Activated naive CD4-positive, alpha-beta T cell treated with anti-CD3 and anti-CD28 coated beads for 36 hours (primary cell): Measurements from ENCODE around the gene RAD51B. TPM values are rescaled to one million over a fixed set of nuclear protein-coding genes. Genes with fewer than 3 reads are reported as not detected.

ENCODE experiments used
- CTCF ChIA-PET: fragments of 350-600 bp; sonication (Branson Sonifier 250); formaldehyde crosslinking; loops from one replicate; lab custom pipeline; 2021; ENCODE audit warnings: antibody characterized with exemption; lab: Charles Lee
- DNase-seq: peaks from one replicate; pipeline ENCODE4 v3.0.0-alpha.2; 2020
- H3K27ac Mint-ChIP-seq: one replicate; pipeline ENCODE4 v1.8.0; 2021; ENCODE audit warnings: mild to moderate bottlenecking, mixed read lengths
- H3K27me3 Mint-ChIP-seq: one replicate; pipeline ENCODE4 v1.8.0; 2021; ENCODE audit warnings: low read depth, mixed read lengths
- H3K36me3 Mint-ChIP-seq: one replicate; pipeline ENCODE4 v1.8.0; 2021; ENCODE audit warnings: low read depth, mixed read lengths
- H3K4me1 Mint-ChIP-seq: one replicate; pipeline ENCODE4 v1.8.0; 2021; ENCODE audit warnings: low read depth, mixed read lengths
- H3K4me3 Mint-ChIP-seq: one replicate; pipeline ENCODE4 v1.8.0; 2021; ENCODE audit warnings: mild to moderate bottlenecking, moderate library complexity, mixed read lengths
- H3K9me3 Mint-ChIP-seq: one replicate; pipeline ENCODE4 v1.8.0; 2021; ENCODE audit warnings: mixed read lengths
- intact Hi-C: fragments of 100-400 bp; cut with micrococcal nuclease; formaldehyde crosslinking; loops from one replicate; pipeline ENCODE4 v1.15.1; 2023
- total RNA-seq, 2 experiments: library from RNA; stranded (reverse); gene quantifications; one replicate each; pipeline ENCODE4 v1.2.3, GENCODE V29; 2021

The RAD51B gene
- total RNA-seq, 2 experiments from 2014 or later: 44.8 to 47.6 TPM

GRCh38 chr14:68391311-68392014 is 571.9 kb downstream of the RAD51B start:
- no peak overlapping the region for H3K4me3 Mint-ChIP-seq
- intact Hi-C loops: no loop called here
- no peaks in the 10 kb centered on the region for H3K9me3 Mint-ChIP-seq
- H3K27me3 Mint-ChIP-seq: no peaks in the 10 kb centered on the region
- H3K27ac Mint-ChIP-seq: no peak overlapping the region
- no peak for DNase-seq
- H3K4me1 Mint-ChIP-seq: no peaks in the 10 kb centered on the region
- no peaks in the 10 kb centered on the region for H3K36me3 Mint-ChIP-seq
- CTCF ChIA-PET: interaction anchor here (0.6 kb wide), 1 partner anchor 16 kb away, joined by 5 read pairs; no protein-coding TSS in a partner anchor

GRCh38 chr14:68392393-68393141 is 573.0 kb downstream of the RAD51B start:
- no peaks in the 10 kb centered on the region for H3K27me3 Mint-ChIP-seq
- DNase-seq: no peak
- CTCF ChIA-PET: interaction anchor here (1.4 to 1.5 kb wide), 2 partner anchors 9 to 144 kb away, joined by 3 to 6 read pairs; no protein-coding TSS in a partner anchor
- intact Hi-C loops: no loop called here
- peaks cover 3% of the 10 kb centered on the region for H3K4me1 Mint-ChIP-seq
- H3K4me3 Mint-ChIP-seq: no peak overlapping the region
- no peaks in the 10 kb centered on the region for H3K9me3 Mint-ChIP-seq
- no peaks in the 10 kb centered on the region for H3K36me3 Mint-ChIP-seq
- no peak overlapping the region for H3K27ac Mint-ChIP-seq

GRCh38 chr14:68393259-68393658 is 573.7 kb downstream of the RAD51B start:
- H3K27me3 Mint-ChIP-seq: no peaks in the 10 kb centered on the region
- no peak overlapping the region for H3K27ac Mint-ChIP-seq
- no peak overlapping the region for H3K4me3 Mint-ChIP-seq
- CTCF ChIA-PET: interaction anchor here (1.4 to 1.5 kb wide), 2 partner anchors 9 to 144 kb away, joined by 3 to 6 read pairs; no protein-coding TSS in a partner anchor
- peaks cover 3% of the 10 kb centered on the region for H3K4me1 Mint-ChIP-seq
- no peaks in the 10 kb centered on the region for H3K36me3 Mint-ChIP-seq
- H3K9me3 Mint-ChIP-seq: no peaks in the 10 kb centered on the region
- no peak for DNase-seq
- intact Hi-C loops: no loop called here

DNA sequence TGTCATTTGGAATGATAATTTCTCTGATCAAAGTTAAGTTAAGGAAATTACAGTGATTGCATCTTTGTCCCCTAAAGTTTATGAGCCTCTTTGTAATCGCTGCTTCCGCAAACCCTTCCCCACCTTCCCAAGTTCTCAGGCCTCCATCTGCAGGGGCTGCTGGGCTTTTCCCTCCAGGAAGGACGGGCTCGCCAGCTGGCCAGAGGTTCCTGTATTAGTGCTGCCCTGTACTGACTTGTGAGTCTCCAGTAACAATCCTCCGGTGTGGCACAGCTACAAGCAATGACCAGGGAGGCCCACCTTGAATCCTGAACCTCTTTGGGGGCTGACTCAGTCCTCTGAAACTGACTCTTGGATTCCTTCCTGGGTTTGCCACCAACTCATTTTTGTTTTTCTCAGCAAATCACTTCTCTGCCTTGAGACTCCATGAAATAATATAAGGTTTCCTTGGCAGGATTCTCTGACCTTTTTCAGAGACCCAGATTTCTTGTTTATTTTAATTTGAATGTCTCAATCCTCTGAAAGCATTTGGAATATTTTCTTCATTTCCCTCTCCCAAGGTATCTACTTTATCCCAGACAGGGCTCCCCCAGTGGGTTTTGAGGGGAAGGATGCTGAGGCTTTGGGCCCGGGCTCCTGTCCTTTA is 574.7 kb downstream of the RAD51B start:
- Mint-ChIP-seq H3K4me3 (no peak overlapping the region), H3K27me3 (no peaks in the 10 kb centered on the region), H3K27ac (no peak overlapping the region), H3K36me3 (no peaks in the 10 kb centered on the region), H3K9me3 (no peaks in the 10 kb centered on the region), H3K4me1 (peaks cover 3% of the 10 kb centered on the region)
- intact Hi-C loops: no loop called here
- DNase-seq: no peak
- CTCF ChIA-PET: no interaction called here

GRCh38 chr14:68394764-68395143 is 575.2 kb downstream of the RAD51B start:
- Mint-ChIP-seq H3K9me3 (no peaks in the 10 kb centered on the region), H3K4me3 (no peak overlapping the region), H3K36me3 (no peaks in the 10 kb centered on the region), H3K27me3 (no peaks in the 10 kb centered on the region), H3K27ac (no peak overlapping the region), H3K4me1 (peaks cover 3% of the 10 kb centered on the region)
- CTCF ChIA-PET: no interaction called here
- intact Hi-C loops: no loop called here
- DNase-seq: no peak

DNA sequence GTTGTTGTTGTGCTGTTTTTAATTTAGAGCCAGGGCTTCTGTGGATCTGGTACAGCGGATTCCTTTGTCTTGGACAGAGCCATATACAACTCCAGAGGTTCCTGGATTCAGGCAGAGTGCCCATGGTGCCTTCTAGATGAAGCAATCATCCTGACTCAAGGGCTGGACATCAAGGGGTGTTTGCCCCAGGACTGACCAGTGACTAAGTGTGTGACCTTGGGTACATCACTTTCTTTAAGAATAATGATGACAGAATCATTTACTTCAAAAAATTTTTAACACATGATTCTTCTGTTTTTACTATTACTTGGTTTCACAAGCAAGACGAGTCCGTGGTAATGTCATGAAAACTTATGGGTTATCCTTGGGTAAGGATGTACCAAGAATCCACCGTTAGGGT is 576.0 kb downstream of the RAD51B start:
- Mint-ChIP-seq H3K27ac (no peak overlapping the region), H3K4me1 (peaks cover 8% of the 10 kb centered on the region), H3K27me3 (no peaks in the 10 kb centered on the region), H3K9me3 (no peaks in the 10 kb centered on the region), H3K4me3 (no peak overlapping the region), H3K36me3 (no peaks in the 10 kb centered on the region)
- intact Hi-C loops: no loop called here
- CTCF ChIA-PET: no interaction called here
- DNase-seq: no peak

- H3K4me1 Mint-ChIP-seq: peaks cover 8% of the 10 kb centered on the region
- H3K27ac Mint-ChIP-seq: no peak overlapping the region
- intact Hi-C loops: no loop called here
- no peaks in the 10 kb centered on the region for H3K9me3 Mint-ChIP-seq
- no peak overlapping the region for H3K4me3 Mint-ChIP-seq
- H3K27me3 Mint-ChIP-seq: no peaks in the 10 kb centered on the region
- H3K36me3 Mint-ChIP-seq: no peaks in the 10 kb centered on the region
- no peak for DNase-seq
- CTCF ChIA-PET: no interaction called here
Observed at GRCh38 chr14:68396461-68396860, 576.9 kb downstream of the RAD51B start.

GRCh38 chr14:68397371-68397811 is 577.8 kb downstream of the RAD51B start:
- Mint-ChIP-seq H3K4me3 (no peak overlapping the region), H3K4me1 (peaks cover 8% of the 10 kb centered on the region), H3K36me3 (no peaks in the 10 kb centered on the region), H3K27me3 (no peaks in the 10 kb centered on the region), H3K27ac (no peak overlapping the region), H3K9me3 (no peaks in the 10 kb centered on the region)
- intact Hi-C loops: no loop called here
- CTCF ChIA-PET: no interaction called here
- no peak for DNase-seq

DNA sequence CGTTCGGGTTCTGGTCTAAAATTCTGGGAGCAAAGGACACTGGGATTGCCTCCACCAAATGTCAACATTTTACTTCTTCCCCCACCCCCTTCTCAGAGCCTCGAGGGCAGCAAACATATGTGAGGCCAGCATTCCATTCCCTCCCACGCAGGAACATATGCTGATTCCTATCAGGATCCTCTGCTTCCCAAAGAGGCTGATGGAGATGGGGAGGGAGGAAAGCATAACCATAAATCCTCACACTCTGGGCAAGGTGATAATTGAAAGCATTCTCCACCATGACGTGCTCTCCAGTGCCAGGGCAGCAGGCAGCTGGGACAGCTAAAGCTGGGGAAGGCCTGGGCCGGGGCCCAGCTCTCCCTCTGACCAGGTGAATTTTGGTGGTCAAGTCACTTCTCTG is 578.2 kb downstream of the RAD51B start:
- H3K36me3 Mint-ChIP-seq: no peaks in the 10 kb centered on the region
- H3K27me3 Mint-ChIP-seq: no peaks in the 10 kb centered on the region
- no peak for DNase-seq
- CTCF ChIA-PET: no interaction called here
- intact Hi-C loops: no loop called here
- no peak overlapping the region for H3K4me3 Mint-ChIP-seq
- H3K27ac Mint-ChIP-seq: no peak overlapping the region
- no peaks in the 10 kb centered on the region for H3K9me3 Mint-ChIP-seq
- peaks cover 8% of the 10 kb centered on the region for H3K4me1 Mint-ChIP-seq

GRCh38 chr14:68398370-68398769 is 578.8 kb downstream of the RAD51B start:
- no peaks in the 10 kb centered on the region for H3K36me3 Mint-ChIP-seq
- intact Hi-C loops: no loop called here
- no peaks in the 10 kb centered on the region for H3K9me3 Mint-ChIP-seq
- H3K27me3 Mint-ChIP-seq: no peaks in the 10 kb centered on the region
- peaks cover 11% of the 10 kb centered on the region for H3K4me1 Mint-ChIP-seq
- no peak for DNase-seq
- CTCF ChIA-PET: no interaction called here
- no peak overlapping the region for H3K27ac Mint-ChIP-seq
- H3K4me3 Mint-ChIP-seq: no peak overlapping the region

- CTCF ChIA-PET: interaction anchor here (1.1 to 1.2 kb wide), 2 partner anchors 151 to 417 kb away, joined by 3 read pairs; no protein-coding TSS in a partner anchor
- no peak overlapping the region for H3K4me3 Mint-ChIP-seq
- H3K4me1 Mint-ChIP-seq: peaks cover 27% of the 10 kb centered on the region
- no peaks in the 10 kb centered on the region for H3K9me3 Mint-ChIP-seq
- DNase-seq: no peak
- intact Hi-C loops: loop anchor here (10.0 kb wide), 2 partner anchors 415 to 465 kb away; no protein-coding TSS in a partner anchor
- no peak overlapping the region for H3K27ac Mint-ChIP-seq
- no peaks in the 10 kb centered on the region for H3K36me3 Mint-ChIP-seq
- H3K27me3 Mint-ChIP-seq: no peaks in the 10 kb centered on the region
Observed at GRCh38 chr14:68399971-68400370, 580.4 kb downstream of the RAD51B start.

DNA sequence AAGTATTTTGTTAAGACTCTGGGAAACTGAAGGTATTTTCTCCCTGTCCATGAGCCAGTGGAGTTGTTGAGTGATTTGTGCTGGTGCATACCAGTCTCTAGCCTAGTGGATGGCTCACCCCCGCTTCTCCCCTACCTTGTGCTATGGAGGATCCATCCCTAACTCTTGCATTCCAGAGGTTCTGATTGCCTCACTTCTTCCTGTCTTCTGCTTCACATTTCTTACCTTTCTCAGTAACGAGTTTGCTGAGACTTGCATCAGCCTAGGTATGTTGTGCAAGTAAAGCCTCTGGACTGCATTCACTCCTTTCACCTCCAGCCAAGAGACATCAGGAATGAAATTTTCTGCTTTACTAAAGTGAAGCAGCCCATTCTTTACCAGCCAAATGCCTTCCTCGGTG is 581.7 kb downstream of the RAD51B start:
- H3K9me3 Mint-ChIP-seq: no peaks in the 10 kb centered on the region
- H3K4me1 Mint-ChIP-seq: peaks cover 29% of the 10 kb centered on the region
- no peaks in the 10 kb centered on the region for H3K27me3 Mint-ChIP-seq
- no peaks in the 10 kb centered on the region for H3K36me3 Mint-ChIP-seq
- DNase-seq: no peak
- no peak overlapping the region for H3K4me3 Mint-ChIP-seq
- CTCF ChIA-PET: interaction anchor here (0.7 kb wide), 1 partner anchor 9 kb away, joined by 3 read pairs; no protein-coding TSS in a partner anchor
- intact Hi-C loops: loop anchor here (10.0 kb wide), 2 partner anchors 413 to 467 kb away; no protein-coding TSS in a partner anchor
- H3K27ac Mint-ChIP-seq: no peak overlapping the region
